Neuronal stem cell (in vitro differentiated cells): ENCODE measurements around the gene CRYBA4.

ENCODE experiments used
- DNase-seq: peaks from one replicate; pipeline ENCODE4 v3.0.0-alpha.2; 2013; ENCODE audit warnings: low spot score
- H2AFZ ChIP-seq: one replicate; pipeline ENCODE4 v1.6.1; 2013; ENCODE audit warnings: mild to moderate bottlenecking, low read length, inconsistent platforms
- H2AK5ac ChIP-seq: 2 replicates; pipeline ENCODE4 v1.6.1; 2013; ENCODE audit warnings: low read depth, mild to moderate bottlenecking, inconsistent platforms, low read length, moderate library complexity, mixed read lengths
- H2BK120ac ChIP-seq: 2 replicates; pipeline ENCODE4 v1.6.1; 2013; ENCODE audit warnings: low read depth, mild to moderate bottlenecking, inconsistent platforms, low read length, moderate library complexity, mixed read lengths
- H2BK12ac ChIP-seq: one replicate; pipeline ENCODE4 v1.6.1; 2013; ENCODE audit warnings: low read length, inconsistent platforms
- H2BK15ac ChIP-seq: 2 replicates; pipeline ENCODE4 v1.6.1; 2013; ENCODE audit warnings: mild to moderate bottlenecking, low read length, inconsistent platforms, mixed read lengths
- H2BK5ac ChIP-seq: one replicate; pipeline ENCODE4 v1.6.1; 2013; ENCODE audit warnings: inconsistent platforms, mild to moderate bottlenecking, low read length, moderate library complexity
- H3K14ac ChIP-seq: one replicate; pipeline ENCODE4 v1.6.1; 2013; ENCODE audit warnings: low read length, inconsistent platforms
- H3K18ac ChIP-seq: 2 replicates; pipeline ENCODE4 v1.6.1; 2013; ENCODE audit warnings: low read length, inconsistent platforms
- H3K23ac ChIP-seq: 2 replicates; pipeline ENCODE4 v1.6.1; 2013; ENCODE audit warnings: low read depth, mild to moderate bottlenecking, mixed read lengths, low read length, inconsistent platforms; ENCODE audit not compliant: poor library complexity
- H3K27ac ChIP-seq: replicated peaks from 3 replicates; pipeline ENCODE4 v1.5.1; 2013; ENCODE audit warnings: low read length, inconsistent platforms
- H3K27me3 ChIP-seq, 3 experiments: 2 replicates each; pipeline ENCODE4 v1.6.1; 2013; ENCODE audit warnings: low read length in 3 of 3, mild to moderate bottlenecking in 2 of 3, inconsistent platforms in 1 of 3, low read depth in 1 of 3, mixed read lengths in 1 of 3, moderate library complexity in 1 of 3; ENCODE audit not compliant: control insufficient read depth in 3 of 3, insufficient read depth in 3 of 3
- H3K36me3 ChIP-seq, 2 donors: replicated peaks in 1 of 2; 2 replicates each; pipeline ENCODE4 v1.6.1; 2013; ENCODE audit warnings: low read length in 2 of 2; ENCODE audit not compliant: control insufficient read depth in 2 of 2, insufficient read depth in 2 of 2
- H3K4ac ChIP-seq: 2 replicates; pipeline ENCODE4 v1.6.1; 2013; ENCODE audit warnings: inconsistent platforms, mild to moderate bottlenecking, low read length, moderate library complexity
- H3K4me1 ChIP-seq, 2 donors: 1 replicate in 1 of 2; 2 replicates in 1 of 2; pipeline ENCODE4 v1.6.1; 2013; ENCODE audit warnings: low read length in 2 of 2, low read depth in 1 of 2; ENCODE audit not compliant: control insufficient read depth in 2 of 2, insufficient read depth in 1 of 2
- H3K4me2 ChIP-seq: one replicate; pipeline ENCODE4 v1.6.1; 2013; ENCODE audit warnings: mild to moderate bottlenecking, low read length, inconsistent platforms; ENCODE audit not compliant: insufficient read depth, poor library complexity, severe bottlenecking
- H3K4me3 ChIP-seq, 2 donors: 2 replicates each; pipeline ENCODE4 v1.5.1; 2013; ENCODE audit warnings: low read length in 2 of 2, mild to moderate bottlenecking in 2 of 2, inconsistent platforms in 1 of 2, moderate library complexity in 1 of 2
- H3K79me1 ChIP-seq: one replicate; pipeline ENCODE4 v1.6.1; 2013; ENCODE audit warnings: low read depth, mild to moderate bottlenecking, inconsistent platforms, low read length, moderate library complexity
- H3K9ac ChIP-seq: one replicate; pipeline ENCODE4 v1.6.1; 2013; ENCODE audit warnings: mild to moderate bottlenecking, low read depth, low read length, inconsistent platforms; ENCODE audit not compliant: poor library complexity
- H3K9me3 ChIP-seq, 2 donors: replicated peaks in 1 of 2; 2 replicates each; pipeline versions ENCODE3 to v1.6.1; 2013; ENCODE audit warnings: low read length in 2 of 2, mild to moderate bottlenecking in 2 of 2, inconsistent platforms in 1 of 2, low read depth in 1 of 2, mixed read lengths in 1 of 2, moderate library complexity in 1 of 2; ENCODE audit not compliant: control insufficient read depth in 2 of 2, insufficient read depth in 1 of 2
- H4K8ac ChIP-seq: one replicate; pipeline ENCODE4 v1.6.1; 2013; ENCODE audit warnings: low read depth, mild to moderate bottlenecking, inconsistent platforms, low read length, moderate library complexity
- H4K91ac ChIP-seq: one replicate; pipeline ENCODE4 v1.6.1; 2013; ENCODE audit warnings: low read length, low read depth, mild to moderate bottlenecking, inconsistent platforms; ENCODE audit not compliant: poor library complexity
- WGBS, 2 donors: extraction: QIAGEN DNeasy Blood & Tissue Kit; methylation state at CpG; one replicate each; pipeline ENCODE4 v1.1.7; 2013; ENCODE audit warnings: missing lambda C conversion rate in 2 of 2, mixed read lengths in 1 of 2; ENCODE audit not compliant: insufficient read length in 2 of 2, insufficient replicate concordance in 1 of 2; ENCODE audit errors: extremely low coverage in 2 of 2; 5-methylcytosine and 5-hydroxymethylcytosine counted together

CRYBA4 gene

GRCh38 chr22:26642465-26643417, 21.0 kb downstream of the CRYBA4 start:
- Histone ChIP-seq H3K18ac (peak overlapping the region; percentile 6), H3K23ac (no peak overlapping the region), H3K4me1 (peaks cover 27 to 76% of the 10 kb centered on the region in 2 donors), H2AFZ (peak overlapping the region; percentile 57), H3K36me3 (no peaks in the 10 kb centered on the region), H4K91ac (no peak overlapping the region), H3K27me3 (peaks cover 0 to 8% (median 0%) of the 10 kb centered on the region in 3 experiments), H3K79me1 (peaks cover 1% of the 10 kb centered on the region), H3K14ac (no peak overlapping the region), H2BK120ac (no peak overlapping the region), H3K9ac (no peak overlapping the region), H3K27ac (no peak overlapping the region), H3K4me2 (no peak overlapping the region), H4K8ac (no peak overlapping the region), H2BK15ac (peak overlapping the region; percentile 25), H3K9me3 (no peaks in the 10 kb centered on the region), H2BK12ac (no peak overlapping the region), H2AK5ac (no peak overlapping the region), H2BK5ac (no peak overlapping the region), H3K4ac (no peak overlapping the region), H3K4me3 (peak overlapping the region in 1 of 2 donors; percentile 9)
- WGBS, 2 donors = no CpG with 5 or more reads among the region's 8 CpGs
- no peak for DNase-seq

GRCh38 chr22:26643418-26644100, 21.8 kb downstream of the CRYBA4 start:
- peaks cover 0 to 8% (median 0%) of the 10 kb centered on the region in 3 experiments for H3K27me3 ChIP-seq
- H2BK15ac ChIP-seq = peak overlapping the region; percentile 25
- H3K79me1 ChIP-seq = peaks cover 1% of the 10 kb centered on the region
- no peak overlapping the region for H2BK5ac ChIP-seq
- H3K4ac ChIP-seq = no peak overlapping the region
- no peak overlapping the region for H3K23ac ChIP-seq
- H3K14ac ChIP-seq = no peak overlapping the region
- no peak overlapping the region for H3K18ac ChIP-seq
- no peak overlapping the region for H4K8ac ChIP-seq
- no peaks in the 10 kb centered on the region for H3K36me3 ChIP-seq
- H3K4me1 ChIP-seq = peaks cover 31 to 83% of the 10 kb centered on the region in 2 donors
- no peak overlapping the region for H2BK120ac ChIP-seq
- no peak for DNase-seq
- H3K27ac ChIP-seq = no peak overlapping the region
- no peak overlapping the region for H3K9ac ChIP-seq
- H3K4me3 ChIP-seq = no peak overlapping the region
- no peaks in the 10 kb centered on the region for H3K9me3 ChIP-seq
- H2AFZ ChIP-seq = peak overlapping the region; percentile 57
- H2BK12ac ChIP-seq = no peak overlapping the region
- no peak overlapping the region for H2AK5ac ChIP-seq
- H4K91ac ChIP-seq = no peak overlapping the region
- WGBS, 2 donors = no CpG with 5 or more reads among the region's 15 CpGs
- no peak overlapping the region for H3K4me2 ChIP-seq

- Histone ChIP-seq H2BK15ac (peak overlapping the region; percentile 34), H3K23ac (no peak overlapping the region), H3K4me1 (peaks cover 35 to 79% of the 10 kb centered on the region in 2 donors), H3K9ac (no peak overlapping the region), H3K18ac (peak overlapping the region; percentile 61), H3K79me1 (peaks cover 1% of the 10 kb centered on the region), H3K4me3 (no peak overlapping the region), H3K14ac (no peak overlapping the region), H2BK5ac (no peak overlapping the region), H3K27me3 (peaks cover 0 to 10% (median 0%) of the 10 kb centered on the region in 3 experiments), H3K4ac (no peak overlapping the region), H2AFZ (no peak overlapping the region), H2BK12ac (no peak overlapping the region), H4K8ac (no peak overlapping the region), H3K36me3 (no peaks in the 10 kb centered on the region), H3K9me3 (no peaks in the 10 kb centered on the region), H2AK5ac (no peak overlapping the region), H4K91ac (no peak overlapping the region), H3K27ac (no peak overlapping the region), H2BK120ac (no peak overlapping the region), H3K4me2 (no peak overlapping the region)
- WGBS, 2 donors = no CpG with 5 or more reads among the region's 5 CpGs
- no peak for DNase-seq
Observed at GRCh38 chr22:26646158-26646557, 24.4 kb downstream of the CRYBA4 start.

GRCh38 chr22:26648011-26648497, 26.3 kb downstream of the CRYBA4 start:
- Histone ChIP-seq H3K9ac (peak overlapping the region; percentile 5), H3K9me3 (no peaks in the 10 kb centered on the region), H2BK5ac (no peak overlapping the region), H3K18ac (peak overlapping the region; percentile 94), H2BK15ac (peak overlapping the region; percentile 78), H3K23ac (no peak overlapping the region), H4K8ac (no peak overlapping the region), H3K4me2 (peak overlapping the region; percentile 48), H3K79me1 (peaks cover 1% of the 10 kb centered on the region), H4K91ac (no peak overlapping the region), H3K4me1 (peaks cover 30 to 64% of the 10 kb centered on the region in 2 donors), H3K4me3 (peak overlapping the region in 1 of 2 donors; percentile 14), H2AFZ (peak overlapping the region; percentile 65), H3K27ac (no peak overlapping the region), H2BK120ac (no peak overlapping the region), H3K4ac (no peak overlapping the region), H3K36me3 (no peaks in the 10 kb centered on the region), H2BK12ac (no peak overlapping the region), H3K14ac (no peak overlapping the region), H2AK5ac (peak overlapping the region; percentile 4), H3K27me3 (peaks cover 0 to 12% (median 0%) of the 10 kb centered on the region in 3 experiments)
- no CpG with 5 or more reads among the region's 17 CpGs for WGBS, 2 donors
- DNase-seq = peak; percentile 81
